SU-DHL-6 (cell line): ENCODE measurements around the gene SLC28A3.

Experiments used
- CTCF ChIP-seq: fragments of 200-600 bp; sonication (generic); IDR thresholded peaks from one replicate; pipeline ENCODE4 v1.5.1; 2017; ENCODE audit warnings: antibody characterized with exemption, mild to moderate bottlenecking, low read length, moderate library complexity; ENCODE audit not compliant: insufficient read depth, poor library complexity, severe bottlenecking
- EZH2phosphoT487 ChIP-seq: fragments of 200-600 bp; sonication (generic), shearing (Covaris generic); conservative IDR thresholded peaks from 2 replicates; pipeline ENCODE4 v1.6.1; 2018; ENCODE audit warnings: mild to moderate bottlenecking, antibody characterized with exemption, low read length, moderate library complexity, mixed read lengths

DNA sequence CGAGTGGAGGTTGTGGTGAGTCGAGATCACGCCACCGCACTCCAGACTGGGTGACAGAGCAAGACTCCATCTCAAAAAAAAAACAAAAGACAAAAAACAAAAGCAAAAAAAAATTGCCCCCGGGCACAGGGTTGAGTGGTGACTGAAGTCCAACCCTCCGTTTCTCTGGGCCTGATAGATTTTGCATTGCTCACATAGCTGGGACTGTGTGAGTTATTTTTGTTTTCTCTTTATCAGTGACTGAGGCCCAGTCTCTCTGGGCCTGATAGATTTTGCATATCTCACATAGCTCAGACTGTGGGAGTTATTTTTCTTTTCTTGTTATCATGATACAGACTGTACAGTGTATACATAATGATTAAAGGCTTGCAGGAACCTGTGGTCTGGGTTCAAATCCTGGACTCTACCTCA, 2.6 kb upstream of the SLC28A3 start:
- no peak for TF ChIP-seq CTCF
- TF ChIP-seq EZH2phosphoT487, result no peak
